ENCODE results near the gene RBM20. TPM values are rescaled to one million over a fixed set of nuclear protein-coding genes. Genes with fewer than 3 reads are reported as not detected.

Gene RBM20
- 1.4 to 1.8 TPM (median 1.6 TPM) in 5 replicates for total RNA-seq (2022; extraction: Qiagen RNA extraction; ENCODE audit: low read depth)

GRCh38 chr10:110643653-110644597 is at the start of gene RBM20:
Gene RBM20 (plus strand): TSS chr10:110644336. CDS start chr10:110644455, 119 bp downstream.

GRCh38 chr10:110871298-110872084 is 227.4 kb downstream of the RBM20 start, which contains the start of gene PDCD4:
Gene PDCD4 (plus strand): TSS chr10:110871928. CDS start chr10:110876028, 4,100 bp downstream.

Other genes with a start within 250 kb of the RBM20 start
- 81.4 to 140 TPM (median 122 TPM) in 5 replicates for gene DUSP5, start 146.4 kb upstream of the RBM20 start, total RNA-seq (2022; extraction: Qiagen RNA extraction; ENCODE audit: low read depth)
- 31.2 to 70.4 TPM (median 47.8 TPM) in 5 replicates for gene SMC3, start 76.6 kb upstream of the RBM20 start, total RNA-seq (2022; extraction: Qiagen RNA extraction; ENCODE audit: low read depth)
- gene PDCD4, start 227.6 kb downstream of the RBM20 start, total RNA-seq (2022; extraction: Qiagen RNA extraction; ENCODE audit: low read depth): 31.5 to 35.4 TPM (median 33.2 TPM) in 5 replicates